ENCODE results near the gene CSAG3. TPM values are rescaled to one million over a fixed set of nuclear protein-coding genes. Genes with fewer than 3 reads are reported as not detected.
"Not testable (repeated sequence)": the region's sequence is repeated elsewhere in the genome, so short reads cannot be mapped to it uniquely, and the experiment has no call there.

CSAG3 gene
- polyA plus RNA-seq, 1 donor: not detected

DNA sequence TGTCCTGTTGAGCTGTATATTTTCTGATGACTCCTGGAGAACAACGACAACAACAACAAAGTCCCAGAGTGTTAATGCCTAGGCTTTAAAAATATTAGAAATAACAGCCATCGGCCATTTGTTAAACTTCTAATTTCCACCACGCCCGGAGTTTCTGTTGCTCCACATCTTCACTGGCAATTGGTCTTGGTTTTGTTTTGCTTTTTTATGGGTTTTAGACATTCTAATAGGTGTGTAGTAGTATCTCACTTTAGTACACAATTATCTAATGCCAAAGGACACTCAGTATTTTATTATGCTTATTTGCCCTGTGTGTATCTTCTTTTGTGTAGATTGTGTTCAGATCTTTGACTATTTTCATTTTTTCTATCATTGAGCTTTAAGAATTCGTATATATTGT, 20.5 kb upstream of the CSAG3 start:
- WGBS (ENCODE audit: insufficient coverage, low lambda C conversion rate): no CpG with 5 or more reads among the region's 5 CpGs
- Histone ChIP-seq H3K4me3 (ENCODE audit: low read length) (no peak overlapping the region), H3K9me3 (ENCODE audit: control insufficient read depth, low read depth, low read length) (no peaks in the 10 kb centered on the region), H3K4me1 (ENCODE audit: control insufficient read depth, insufficient read depth, low read length) (no peaks in the 10 kb centered on the region), H3K36me3 (ENCODE audit: control insufficient read depth, insufficient read depth, low read length) (no peaks in the 10 kb centered on the region), H3K27me3 (ENCODE audit: control insufficient read depth, insufficient read depth, low read length) (no peaks in the 10 kb centered on the region), H3K27ac (ENCODE audit: low read length) (no peak overlapping the region)
- no peak for DNase-seq

DNA sequence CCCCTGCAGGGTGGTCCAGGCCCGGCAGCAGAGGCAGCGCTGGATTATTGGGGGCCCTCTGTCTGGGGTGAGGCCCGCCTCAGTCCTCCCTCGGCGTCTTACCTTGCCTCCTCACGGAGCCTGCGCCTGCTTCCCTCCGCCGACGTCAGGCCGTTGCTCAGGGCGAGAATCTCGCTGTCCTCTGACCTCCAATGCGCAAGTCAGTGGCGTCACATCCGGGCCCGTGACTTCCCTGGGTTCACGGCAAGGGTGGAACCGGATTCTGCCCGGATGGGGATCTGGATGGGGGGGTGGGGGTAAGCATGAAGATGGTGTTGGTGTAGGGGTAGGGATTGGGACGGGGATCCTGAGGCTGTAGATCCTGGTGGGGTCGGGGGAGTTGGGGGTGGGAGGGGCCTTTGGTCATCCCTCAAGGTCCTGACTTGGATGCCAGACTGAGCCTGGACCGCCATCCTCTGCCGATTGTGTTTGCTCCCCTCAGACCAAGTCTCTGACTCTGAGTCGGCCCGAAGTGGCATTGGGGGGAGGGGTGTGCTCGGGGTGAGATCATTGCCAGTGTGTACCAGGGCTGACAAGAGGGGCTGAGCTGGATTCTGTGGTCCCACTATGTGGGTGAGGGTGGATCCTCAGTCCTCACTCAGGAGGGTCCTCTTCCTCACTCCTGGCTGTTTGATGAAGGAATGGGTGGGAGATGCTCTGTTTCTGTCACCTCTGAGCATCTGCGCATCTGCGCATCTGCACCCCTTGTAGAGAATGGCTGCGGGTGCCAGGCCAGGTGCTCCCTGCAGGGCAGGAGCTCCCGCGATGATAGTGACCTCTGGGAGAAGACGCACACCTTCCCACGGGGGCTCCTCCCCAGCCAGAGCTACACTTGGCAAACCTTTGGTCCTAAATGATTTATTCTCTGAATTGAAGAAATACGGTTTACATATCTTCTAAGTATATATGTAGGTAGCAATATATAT, 5.0 kb upstream of the CSAG3 start, which contains the start of gene MAGEA2:
Gene MAGEA2 (minus strand): TSS at position 157 of the 965 bp plus-strand sequence. CDS start 2,479 bp downstream, outside the sequence.
- DNase-seq: not testable (repeated sequence)
- no CpG with 5 or more reads among the region's 35 CpGs for WGBS (ENCODE audit: insufficient coverage, low lambda C conversion rate)

DNA sequence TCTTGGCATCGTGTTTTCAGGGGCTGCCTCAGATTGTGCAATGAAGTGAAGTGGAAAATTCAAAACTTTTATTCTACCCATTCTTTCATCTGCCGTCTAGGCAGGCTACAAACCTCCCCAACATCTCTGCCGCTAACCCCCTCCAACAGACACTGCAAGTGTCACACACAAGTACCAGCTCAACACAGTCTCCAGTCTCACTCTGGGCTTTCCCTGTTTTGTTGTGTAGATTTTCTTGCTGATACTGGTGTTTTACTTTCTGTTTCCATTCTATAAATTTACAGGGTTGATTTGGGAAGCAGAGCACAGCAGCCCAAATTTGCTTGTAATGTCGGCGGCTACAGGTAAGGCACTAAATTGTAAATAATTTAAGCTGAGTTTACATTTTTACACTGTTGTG, 4.1 kb upstream of the CSAG3 start:
- WGBS (ENCODE audit: insufficient coverage, low lambda C conversion rate): no CpG with 5 or more reads among the region's 5 CpGs
- H3K27me3 ChIP-seq (ENCODE audit: control insufficient read depth, insufficient read depth, low read length); H3K36me3 ChIP-seq (ENCODE audit: control insufficient read depth, insufficient read depth, low read length); H3K27ac ChIP-seq (ENCODE audit: low read length); DNase-seq; H3K9me3 ChIP-seq (ENCODE audit: control insufficient read depth, low read depth, low read length); H3K4me3 ChIP-seq (ENCODE audit: low read length); H3K4me1 ChIP-seq (ENCODE audit: control insufficient read depth, insufficient read depth, low read length): not testable (repeated sequence)

More for the DNA sequence above, 5.0 kb upstream of the CSAG3 start, which contains the start of gene MAGEA2:
- not testable (repeated sequence) for H3K27me3 ChIP-seq (ENCODE audit: control insufficient read depth, insufficient read depth, low read length); H3K9me3 ChIP-seq (ENCODE audit: control insufficient read depth, low read depth, low read length); H3K4me3 ChIP-seq (ENCODE audit: low read length); H3K4me1 ChIP-seq (ENCODE audit: control insufficient read depth, insufficient read depth, low read length); H3K36me3 ChIP-seq (ENCODE audit: control insufficient read depth, insufficient read depth, low read length); H3K27ac ChIP-seq (ENCODE audit: low read length)

DNA sequence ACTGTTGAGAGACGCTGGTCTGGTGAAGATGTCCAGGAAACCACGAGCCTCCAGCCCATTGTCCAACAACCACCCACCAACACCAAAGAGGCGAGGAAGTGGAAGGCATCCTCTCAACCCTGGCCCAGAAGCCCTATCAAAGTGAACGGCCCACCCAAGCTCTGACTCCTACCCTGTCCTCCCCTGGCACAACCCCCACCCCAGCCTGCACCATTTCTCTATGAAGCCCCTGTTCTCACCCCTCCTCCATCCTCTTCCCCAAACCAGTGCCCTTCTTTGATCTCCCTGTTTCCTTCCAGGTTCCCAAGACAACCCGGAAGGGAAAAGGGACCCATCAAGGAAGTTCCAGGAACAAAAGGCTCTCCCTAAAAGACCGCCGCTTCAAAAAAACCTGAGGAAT, 526 bp downstream of the CSAG3 start:
- H3K27me3 ChIP-seq (ENCODE audit: control insufficient read depth, insufficient read depth, low read length): not testable (repeated sequence)
- WGBS (ENCODE audit: insufficient coverage, low lambda C conversion rate): no CpG with 5 or more reads among the region's 7 CpGs

DNA sequence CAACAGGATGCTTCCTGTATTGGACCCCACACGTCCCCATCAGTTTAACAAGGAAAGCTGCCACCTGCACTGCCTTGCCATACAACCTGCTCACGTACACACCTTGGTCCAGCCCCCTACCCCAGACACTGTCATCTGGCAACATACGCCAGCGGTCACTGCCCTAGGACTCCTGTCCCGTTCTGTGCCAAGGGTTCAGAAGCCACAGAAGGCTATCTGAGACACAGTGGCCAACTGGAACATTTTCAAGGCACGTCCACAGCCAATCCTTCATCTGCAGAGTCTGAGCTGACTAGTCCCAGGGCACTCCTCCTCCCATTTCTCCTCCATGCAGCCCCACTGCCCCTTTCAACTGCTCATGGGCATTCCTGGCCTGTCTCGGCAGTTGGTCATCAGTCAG, 2.6 kb downstream of the CSAG3 start:
- not testable (repeated sequence) for H3K4me3 ChIP-seq (ENCODE audit: low read length); H3K4me1 ChIP-seq (ENCODE audit: control insufficient read depth, insufficient read depth, low read length); H3K36me3 ChIP-seq (ENCODE audit: control insufficient read depth, insufficient read depth, low read length); H3K9me3 ChIP-seq (ENCODE audit: control insufficient read depth, low read depth, low read length); DNase-seq; H3K27ac ChIP-seq (ENCODE audit: low read length); H3K27me3 ChIP-seq (ENCODE audit: control insufficient read depth, insufficient read depth, low read length)
- WGBS (ENCODE audit: insufficient coverage, low lambda C conversion rate): no CpG with 5 or more reads among the region's 7 CpGs

More for the DNA sequence above, 526 bp downstream of the CSAG3 start:
- not testable (repeated sequence) for H3K4me1 ChIP-seq (ENCODE audit: control insufficient read depth, insufficient read depth, low read length); DNase-seq; H3K36me3 ChIP-seq (ENCODE audit: control insufficient read depth, insufficient read depth, low read length); H3K9me3 ChIP-seq (ENCODE audit: control insufficient read depth, low read depth, low read length); H3K4me3 ChIP-seq (ENCODE audit: low read length); H3K27ac ChIP-seq (ENCODE audit: low read length)

DNA sequence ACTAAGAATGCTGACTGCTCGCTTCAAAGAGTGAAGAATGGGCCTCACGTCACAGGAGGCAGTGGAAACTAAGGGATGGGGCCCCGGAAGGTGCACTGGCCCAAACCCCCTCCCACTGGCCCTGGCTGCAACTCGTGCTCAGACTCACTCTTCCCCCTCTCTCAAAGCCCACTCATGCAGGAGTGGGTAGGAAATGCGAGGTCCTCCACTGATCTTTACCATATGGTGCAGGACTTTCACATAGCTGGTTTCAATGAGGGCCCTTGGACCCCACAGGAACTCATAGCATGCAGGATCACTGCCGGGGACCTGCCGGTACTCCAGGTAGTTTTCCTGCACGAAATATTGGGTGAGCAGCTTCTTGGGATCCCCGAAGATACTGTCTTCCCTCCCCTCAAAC, 7.5 kb downstream of the CSAG3 start:
- not testable (repeated sequence) for H3K4me3 ChIP-seq (ENCODE audit: low read length); H3K9me3 ChIP-seq (ENCODE audit: control insufficient read depth, low read depth, low read length); H3K27ac ChIP-seq (ENCODE audit: low read length); H3K36me3 ChIP-seq (ENCODE audit: control insufficient read depth, insufficient read depth, low read length); H3K4me1 ChIP-seq (ENCODE audit: control insufficient read depth, insufficient read depth, low read length); H3K27me3 ChIP-seq (ENCODE audit: control insufficient read depth, insufficient read depth, low read length); DNase-seq
- no CpG with 5 or more reads among the region's 9 CpGs for WGBS (ENCODE audit: insufficient coverage, low lambda C conversion rate)

DNA sequence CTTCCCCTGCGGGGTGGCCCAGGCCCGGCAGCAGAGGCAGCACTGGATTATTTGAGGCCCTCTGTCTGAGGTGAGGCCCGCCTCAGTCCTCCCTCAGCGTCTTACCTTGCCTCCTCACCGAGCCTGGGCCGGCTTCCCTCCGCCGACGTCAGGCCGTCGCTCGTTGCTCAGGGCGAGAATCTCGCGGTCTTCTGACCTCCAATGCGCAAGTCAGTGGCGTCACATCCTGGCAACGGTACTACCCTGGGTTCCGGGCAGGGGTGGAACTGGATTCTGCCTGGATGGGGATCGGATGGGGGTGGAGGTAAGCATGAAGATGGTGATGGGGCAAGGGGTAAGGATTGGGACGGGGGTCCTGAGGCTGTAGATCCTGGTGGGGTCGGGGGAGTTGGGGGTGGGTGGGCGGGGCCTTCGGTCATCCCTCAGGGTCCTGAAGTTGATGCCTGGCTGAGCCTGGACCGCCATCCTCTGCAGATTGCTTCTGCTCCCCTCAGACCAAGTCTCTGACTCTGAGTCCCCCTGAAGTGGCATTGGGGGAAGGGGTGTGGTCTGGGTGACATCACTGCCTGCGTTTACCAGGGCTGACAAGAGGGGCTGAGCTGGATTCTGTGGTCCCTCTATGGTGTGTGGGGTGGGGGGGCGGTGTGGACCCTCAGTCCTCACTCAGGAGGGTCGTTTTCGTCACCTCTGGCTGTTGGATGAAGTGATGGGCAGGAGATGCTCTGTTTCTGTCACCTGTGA, 10.7 kb downstream of the CSAG3 start, which contains the start of gene MAGEA6:
Gene MAGEA6 (minus strand): TSS at position 141 of the 741 bp plus-strand sequence. CDS start 2,039 bp downstream, outside the sequence.
- not testable (repeated sequence) for H3K4me3 ChIP-seq (ENCODE audit: low read length)
- WGBS (ENCODE audit: insufficient coverage, low lambda C conversion rate): no CpG with 5 or more reads among the region's 29 CpGs

DNA sequence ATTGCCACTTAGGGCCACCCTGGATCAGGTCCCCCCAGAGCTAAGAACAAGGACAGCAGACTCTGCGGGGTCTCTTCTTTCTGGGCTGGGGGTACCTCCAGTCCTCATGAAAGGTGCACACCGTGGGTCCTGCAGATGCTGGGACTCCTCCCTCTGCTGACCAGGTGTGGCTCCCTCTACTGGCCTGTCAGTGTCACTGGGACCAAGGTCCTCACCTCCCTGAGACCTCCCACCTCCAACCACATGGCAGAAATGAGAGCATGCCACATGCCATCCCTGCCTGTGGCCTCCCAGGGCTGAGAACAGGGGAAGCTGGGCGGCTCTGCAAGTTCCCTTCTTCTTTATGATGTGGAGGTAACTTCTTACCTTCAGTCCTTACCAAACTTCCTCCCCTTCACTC, 28.0 kb downstream of the CSAG3 start:
- not testable (repeated sequence) for H3K27ac ChIP-seq (ENCODE audit: low read length); H3K36me3 ChIP-seq (ENCODE audit: control insufficient read depth, insufficient read depth, low read length); H3K4me1 ChIP-seq (ENCODE audit: control insufficient read depth, insufficient read depth, low read length); H3K4me3 ChIP-seq (ENCODE audit: low read length); H3K27me3 ChIP-seq (ENCODE audit: control insufficient read depth, insufficient read depth, low read length); H3K9me3 ChIP-seq (ENCODE audit: control insufficient read depth, low read depth, low read length); DNase-seq
- WGBS (ENCODE audit: insufficient coverage, low lambda C conversion rate): no CpG with 5 or more reads among the region's 3 CpGs

More for the DNA sequence above, 10.7 kb downstream of the CSAG3 start, which contains the start of gene MAGEA6:
- not testable (repeated sequence) for DNase-seq; H3K4me1 ChIP-seq (ENCODE audit: control insufficient read depth, insufficient read depth, low read length); H3K36me3 ChIP-seq (ENCODE audit: control insufficient read depth, insufficient read depth, low read length); H3K27me3 ChIP-seq (ENCODE audit: control insufficient read depth, insufficient read depth, low read length); H3K9me3 ChIP-seq (ENCODE audit: control insufficient read depth, low read depth, low read length); H3K27ac ChIP-seq (ENCODE audit: low read length)

DNA sequence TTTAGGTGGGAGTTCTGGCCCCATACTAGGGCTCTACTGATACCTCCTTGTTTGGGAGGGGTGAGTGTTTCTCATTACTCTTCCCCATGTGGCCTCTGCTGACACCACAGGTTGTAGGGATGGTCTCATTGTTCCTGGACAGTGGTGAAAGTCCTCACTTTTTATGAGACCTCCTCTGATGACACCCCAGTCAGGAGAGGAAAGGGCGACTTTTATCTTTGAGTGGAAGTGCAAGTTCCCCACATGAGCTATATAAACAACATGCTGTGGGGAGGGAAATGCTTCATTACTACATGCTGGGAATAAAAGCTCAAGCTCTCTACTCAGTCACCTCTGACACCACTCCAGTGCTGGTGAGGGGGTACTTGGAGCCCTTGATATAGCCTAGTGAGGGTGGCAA, 39.9 kb downstream of the CSAG3 start:
- no peak overlapping the region for H3K4me3 ChIP-seq (ENCODE audit: low read length)
- no peaks in the 10 kb centered on the region for H3K4me1 ChIP-seq (ENCODE audit: control insufficient read depth, insufficient read depth, low read length)
- H3K36me3 ChIP-seq (ENCODE audit: control insufficient read depth, insufficient read depth, low read length): no peaks in the 10 kb centered on the region
- no CpG with 5 or more reads among the region's 1 CpG for WGBS (ENCODE audit: insufficient coverage, low lambda C conversion rate)
- no peaks in the 10 kb centered on the region for H3K9me3 ChIP-seq (ENCODE audit: control insufficient read depth, low read depth, low read length)
- H3K27ac ChIP-seq (ENCODE audit: low read length): no peak overlapping the region
- no peaks in the 10 kb centered on the region for H3K27me3 ChIP-seq (ENCODE audit: control insufficient read depth, insufficient read depth, low read length)
- DNase-seq: peak in 1 of 2 donors; percentile 38

DNA sequence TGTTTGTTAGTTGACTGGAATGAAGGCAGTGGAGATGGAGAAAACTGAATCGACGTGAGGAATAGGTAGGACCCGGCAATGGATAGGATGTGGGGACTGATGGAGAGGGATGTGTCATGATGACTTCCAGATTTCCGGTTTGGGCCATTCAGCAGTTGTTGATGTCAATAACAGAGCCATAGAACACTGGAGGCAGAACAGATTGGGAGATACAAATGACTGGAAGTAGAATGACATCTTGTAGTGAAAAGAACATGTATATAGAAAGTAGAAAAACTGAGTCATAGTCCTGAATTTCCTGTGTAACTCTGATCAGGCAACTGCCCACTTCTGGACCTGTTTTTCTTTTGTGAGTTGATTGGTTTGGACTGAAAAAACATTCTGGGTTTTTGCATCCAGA, 47.0 kb downstream of the CSAG3 start:
- no peak for DNase-seq
- WGBS (ENCODE audit: insufficient coverage, low lambda C conversion rate): 92% methylated on average over 2 of the region's 4 CpGs
- Histone ChIP-seq H3K9me3 (ENCODE audit: control insufficient read depth, low read depth, low read length) (no peaks in the 10 kb centered on the region), H3K27me3 (ENCODE audit: control insufficient read depth, insufficient read depth, low read length) (no peaks in the 10 kb centered on the region), H3K4me3 (ENCODE audit: low read length) (no peak overlapping the region), H3K36me3 (ENCODE audit: control insufficient read depth, insufficient read depth, low read length) (no peaks in the 10 kb centered on the region), H3K27ac (ENCODE audit: low read length) (no peak overlapping the region), H3K4me1 (ENCODE audit: control insufficient read depth, insufficient read depth, low read length) (no peaks in the 10 kb centered on the region)

Data from large intestine (tissue), 3 donors.